GM12865 (cell line): Measurements from ENCODE around the gene MEOX1.

ENCODE experiments used
- DNase-seq: peaks from one replicate; pipeline ENCODE4 v3.0.0; 2010; ENCODE audit warnings: low read depth
- H3K4me3 ChIP-seq: 2 replicates; pipeline ENCODE4 v1.5.1; 2011; ENCODE audit warnings: mild to moderate bottlenecking, low read depth, low read length, control low read depth
- TF ChIP-seq, protein P1 (sequence below): IDR thresholded peaks from 2 replicates; pipeline ENCODE4 v1.5.1; 2011; ENCODE audit warnings: low read length, control low read depth, low read depth, inconsistent platforms; ENCODE audit not compliant: insufficient read depth; ENCODE audit errors: missing control alignments

MEOX1 gene

GRCh38 chr17:43659823-43660617 is 1.7 kb downstream of the MEOX1 start:
- no peak for DNase-seq
- H3K4me3 ChIP-seq, result peak overlapping the region; percentile 13
- TF ChIP-seq, protein P1, sequence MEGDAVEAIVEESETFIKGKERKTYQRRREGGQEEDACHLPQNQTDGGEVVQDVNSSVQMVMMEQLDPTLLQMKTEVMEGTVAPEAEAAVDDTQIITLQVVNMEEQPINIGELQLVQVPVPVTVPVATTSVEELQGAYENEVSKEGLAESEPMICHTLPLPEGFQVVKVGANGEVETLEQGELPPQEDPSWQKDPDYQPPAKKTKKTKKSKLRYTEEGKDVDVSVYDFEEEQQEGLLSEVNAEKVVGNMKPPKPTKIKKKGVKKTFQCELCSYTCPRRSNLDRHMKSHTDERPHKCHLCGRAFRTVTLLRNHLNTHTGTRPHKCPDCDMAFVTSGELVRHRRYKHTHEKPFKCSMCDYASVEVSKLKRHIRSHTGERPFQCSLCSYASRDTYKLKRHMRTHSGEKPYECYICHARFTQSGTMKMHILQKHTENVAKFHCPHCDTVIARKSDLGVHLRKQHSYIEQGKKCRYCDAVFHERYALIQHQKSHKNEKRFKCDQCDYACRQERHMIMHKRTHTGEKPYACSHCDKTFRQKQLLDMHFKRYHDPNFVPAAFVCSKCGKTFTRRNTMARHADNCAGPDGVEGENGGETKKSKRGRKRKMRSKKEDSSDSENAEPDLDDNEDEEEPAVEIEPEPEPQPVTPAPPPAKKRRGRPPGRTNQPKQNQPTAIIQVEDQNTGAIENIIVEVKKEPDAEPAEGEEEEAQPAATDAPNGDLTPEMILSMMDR, result no peak

DNA sequence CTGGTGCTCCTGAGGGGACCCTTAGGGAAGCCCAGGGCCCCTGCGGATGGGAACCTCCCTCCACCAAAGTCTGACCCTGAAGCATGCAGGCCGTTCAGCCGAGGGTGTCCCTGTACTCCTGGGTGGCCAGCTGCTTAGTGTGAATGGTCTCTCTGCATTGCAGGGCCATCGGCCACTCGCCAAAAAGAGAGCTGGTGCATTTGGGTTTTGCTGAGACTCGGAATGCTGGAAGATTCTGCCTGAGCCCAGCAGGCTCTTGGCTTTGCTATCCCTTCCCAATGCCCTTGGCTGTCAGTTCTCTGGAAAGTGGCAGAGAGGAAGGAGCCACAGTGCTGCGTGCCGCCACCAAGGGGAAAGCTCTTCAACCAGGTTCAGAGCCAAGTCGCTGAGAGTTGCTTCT is 2.8 kb downstream of the MEOX1 start:
- no peak overlapping the region for H3K4me3 ChIP-seq
- TF ChIP-seq, protein P1, result no peak
- DNase-seq, result no peak

DNA sequence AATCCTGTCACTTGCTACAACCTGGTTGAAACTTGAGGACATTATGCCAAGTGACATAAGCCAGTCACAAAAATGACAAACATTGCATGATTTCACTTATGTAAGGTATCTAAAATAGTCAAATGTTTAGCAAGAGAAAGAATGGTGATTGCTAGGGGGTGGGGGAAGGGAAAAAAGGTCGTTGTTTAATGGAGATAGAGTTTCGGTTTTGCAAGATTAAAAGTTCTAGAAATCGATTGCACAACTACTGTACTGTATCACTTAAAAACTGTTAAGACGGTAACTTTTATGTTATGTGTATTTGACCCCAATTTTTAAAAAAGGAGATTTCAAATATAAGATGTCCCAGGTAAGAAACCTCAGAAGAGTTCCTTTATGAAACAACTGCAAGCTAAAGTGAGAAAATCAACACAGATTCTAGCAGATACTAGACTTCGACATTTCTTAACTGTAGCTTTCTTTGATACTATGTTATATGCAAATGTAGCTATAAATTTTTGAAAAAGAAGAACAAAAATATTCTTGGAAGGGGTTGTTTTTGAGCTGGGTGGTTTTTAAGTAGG is 5.9 kb downstream of the MEOX1 start:
- DNase-seq, result peak; percentile 32
- TF ChIP-seq, protein P1, result no peak
- H3K4me3 ChIP-seq, result no peak overlapping the region

- TF ChIP-seq, protein P1, result no peak
- no peak for DNase-seq
- no peak overlapping the region for H3K4me3 ChIP-seq
Observed at GRCh38 chr17:43652124-43652480, 9.6 kb downstream of the MEOX1 start.

DNA sequence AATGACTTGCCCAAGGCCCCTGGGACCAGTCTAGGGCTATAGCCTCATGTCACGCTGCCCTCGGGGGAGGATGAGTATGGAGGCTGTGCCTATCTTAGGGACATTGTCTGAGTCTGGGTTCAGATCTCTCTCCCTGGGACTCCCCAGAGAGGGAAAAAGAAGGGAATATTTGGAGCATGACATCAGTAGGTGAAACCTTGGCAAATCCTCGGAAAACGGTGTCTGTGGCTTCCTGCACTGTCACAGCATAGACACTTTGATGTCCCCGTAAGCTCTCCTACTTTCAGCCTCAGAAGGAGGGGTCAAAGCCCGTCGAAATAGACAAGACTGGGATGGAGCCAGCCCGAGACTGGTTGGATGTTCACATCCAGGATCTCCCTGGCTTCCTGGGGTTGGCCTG is 11.3 kb downstream of the MEOX1 start:
- no peak overlapping the region for H3K4me3 ChIP-seq
- DNase-seq, result no peak
- TF ChIP-seq, protein P1, result no peak

- no peak for DNase-seq
- TF ChIP-seq, protein P1, result no peak
- H3K4me3 ChIP-seq, result no peak overlapping the region
Observed at GRCh38 chr17:43648916-43649315, 12.8 kb downstream of the MEOX1 start.

DNA sequence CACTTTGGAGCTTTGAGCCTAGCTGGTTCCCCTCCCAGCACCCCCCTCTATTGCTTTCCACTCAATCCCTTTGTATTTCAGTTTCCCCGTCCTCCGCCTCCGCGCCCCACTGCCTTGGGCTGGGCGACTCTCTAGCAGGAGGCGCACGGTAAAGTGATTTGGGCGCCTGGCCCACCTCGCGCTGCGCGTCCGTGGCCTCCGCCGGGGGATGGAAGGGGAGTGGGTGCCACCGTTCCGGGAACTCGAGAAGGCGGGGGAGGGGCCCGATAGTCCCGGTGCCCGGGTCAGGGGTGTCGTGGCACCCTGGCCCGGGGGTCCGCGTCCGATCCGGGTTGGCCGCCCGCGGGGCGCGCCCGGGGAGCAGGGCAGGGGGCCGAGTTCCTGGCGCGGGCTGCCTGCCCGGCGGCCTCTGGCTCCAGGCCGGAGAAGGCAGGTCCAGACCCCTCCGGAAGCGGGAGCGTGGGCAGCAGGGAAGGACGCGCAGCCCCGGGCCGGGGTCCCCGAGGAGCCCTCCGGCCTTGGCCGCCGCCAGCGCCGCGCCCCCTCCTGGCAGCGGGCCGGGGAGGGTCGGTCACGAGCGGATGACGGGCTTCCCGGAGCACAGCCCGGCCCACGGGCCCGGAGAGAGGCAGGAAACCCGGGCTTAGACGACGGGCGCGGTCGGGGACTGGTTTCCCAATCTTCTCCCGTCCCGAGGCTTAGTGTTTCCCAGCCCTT is 15.8 kb downstream of the MEOX1 start:
- DNase-seq, result no peak
- TF ChIP-seq, protein P1, result no peak
- no peak overlapping the region for H3K4me3 ChIP-seq
